ENCODE measurements around the gene ZNF569.
A peak's percentile ranks its signal among the peaks of the same experiment; 100 is the strongest.
"Not testable (repeated sequence)": the region's sequence is repeated elsewhere in the genome, so short reads cannot be mapped to it uniquely, and the experiment has no call there.

Gene ZNF569

GRCh38 chr19:37466798-37467607, at the start of gene ZNF569:
Gene ZNF569 (minus strand): TSS chr19:37467444. CDS start chr19:37444921, 22,523 bp downstream.
- peak; percentile 80 for DNase-seq (ENCODE audit: low spot score)

- no peak for DNase-seq (ENCODE audit: low spot score)
Measured at GRCh38 chr19:37513397-37513796, 46.2 kb upstream of the ZNF569 start.

GRCh38 chr19:37511821-37512220, 44.6 kb upstream of the ZNF569 start:
- no peak for DNase-seq (ENCODE audit: low spot score)

GRCh38 chr19:37511186-37511585, 43.9 kb upstream of the ZNF569 start:
- no peak for DNase-seq (ENCODE audit: low spot score)

- no peak for DNase-seq (ENCODE audit: low spot score)
Measured at GRCh38 chr19:37507167-37507464, 39.9 kb upstream of the ZNF569 start.

- peak; percentile 78 for DNase-seq (ENCODE audit: low spot score)
Measured at GRCh38 chr19:37506387-37507166, 39.3 kb upstream of the ZNF569 start, which contains the start of gene ZNF793. Gene ZNF793 (plus strand): TSS chr19:37506939. CDS start chr19:37523440, 16,501 bp downstream.

GRCh38 chr19:37505958-37506386, 38.7 kb upstream of the ZNF569 start:
- no peak for DNase-seq (ENCODE audit: low spot score)

GRCh38 chr19:37492213-37492612, 25.0 kb upstream of the ZNF569 start:
- DNase-seq (ENCODE audit: low spot score), result no peak

GRCh38 chr19:37484406-37485168, 17.3 kb upstream of the ZNF569 start:
- no peak for DNase-seq (ENCODE audit: low spot score)

GRCh38 chr19:37472165-37472564, 4.9 kb upstream of the ZNF569 start:
- no peak for DNase-seq (ENCODE audit: low spot score)

- DNase-seq (ENCODE audit: low spot score), result no peak
Measured at GRCh38 chr19:37470216-37470615, 3.0 kb upstream of the ZNF569 start.

- peak; percentile 82 for DNase-seq (ENCODE audit: low spot score)
Measured at GRCh38 chr19:37468961-37469777, 1.9 kb upstream of the ZNF569 start, which contains the start of gene ZNF570. Gene ZNF570 (plus strand): TSS chr19:37469356. CDS start chr19:37470355, 999 bp downstream.

- no peak for DNase-seq (ENCODE audit: low spot score)
Measured at GRCh38 chr19:37467608-37468090, 405 bp upstream of the ZNF569 start.

- no peak for DNase-seq (ENCODE audit: low spot score)
Measured at GRCh38 chr19:37466277-37466797, 907 bp downstream of the ZNF569 start.

GRCh38 chr19:37452500-37453245, 14.6 kb downstream of the ZNF569 start:
- DNase-seq (ENCODE audit: low spot score), result no peak

GRCh38 chr19:37413313-37414084, 53.7 kb downstream of the ZNF569 start:
- no peak for DNase-seq (ENCODE audit: low spot score)

GRCh38 chr19:37412700-37413099, 54.5 kb downstream of the ZNF569 start:
- DNase-seq (ENCODE audit: low spot score), result no peak

GRCh38 chr19:37406140-37406846, 61.0 kb downstream of the ZNF569 start:
- DNase-seq (ENCODE audit: low spot score), result not testable (repeated sequence)

- no peak for DNase-seq (ENCODE audit: low spot score)
Measured at GRCh38 chr19:37403403-37403802, 63.8 kb downstream of the ZNF569 start.

All from AG08395 (cell line).